Measurements from ENCODE around the gene NCKAP5. TPM values are rescaled to one million over a fixed set of nuclear protein-coding genes. Genes with fewer than 3 reads are reported as not detected.

NCKAP5 gene
- total and polyA plus RNA-seq, 2 of the 8 experiments (the other 6 are each of a cell fraction or from before 2014, with no cell fraction given): 0.27 to 0.86 TPM

DNA sequence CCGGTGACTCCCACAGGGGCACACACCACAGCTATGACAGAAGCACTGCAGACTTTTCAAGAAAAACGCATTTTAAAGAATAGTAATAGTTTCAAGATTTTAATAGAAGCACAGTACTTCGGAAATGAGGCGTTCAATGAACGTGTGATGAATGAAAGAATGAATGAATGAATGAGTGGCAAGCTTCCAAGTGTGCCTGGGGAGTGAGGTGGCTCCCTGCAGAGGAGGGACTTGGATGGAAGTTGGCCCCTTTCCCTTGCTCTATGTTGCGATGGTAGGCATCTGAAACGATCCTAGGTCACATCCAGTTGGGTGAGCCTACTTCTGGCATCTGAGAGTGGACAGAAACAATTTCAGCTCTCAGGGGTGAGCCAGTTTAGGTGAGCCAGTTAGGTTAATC is 65.6 kb downstream of the NCKAP5 start:
- Histone ChIP-seq H4K8ac (ENCODE audit: extremely low read depth, insufficient read depth, low read length) (no peak overlapping the region), H3K9ac (replicated peaks in 1 of 4; ENCODE audit: extremely low read depth in 1 of 4, low read depth in 3 of 4, low read length in 3 of 4) (no peak overlapping the region), H3K79me2 (ENCODE audit: control insufficient read depth in 1 of 2, insufficient read depth in 2 of 2, low read length in 2 of 2) (no peaks in the 10 kb centered on the region), H4K5ac (ENCODE audit: insufficient read length, low read depth, low read length) (no peak overlapping the region), H3K27me3 (replicated peaks in 1 of 4; ENCODE audit: control insufficient read depth in 3 of 4, extremely low read depth in 1 of 4, insufficient read depth in 3 of 4, low read length in 3 of 4) (no peaks in the 10 kb centered on the region), H3K4me2 (ENCODE audit: insufficient read depth in 1 of 2, low read depth in 2 of 2, low read length in 2 of 2) (no peak overlapping the region), H3K9me3 (ENCODE audit: insufficient read depth in 2 of 2, low read depth in 1 of 2, low read length in 1 of 2) (no peaks in the 10 kb centered on the region), H3K4ac (replicated peaks; ENCODE audit: insufficient read length, low read depth, low read length) (no peak overlapping the region), H3K56ac (replicated peaks; ENCODE audit: insufficient read length, low read depth, low read length) (no peak overlapping the region), H3K18ac (ENCODE audit: extremely low read depth, low read length) (no peak overlapping the region), H2BK20ac (ENCODE audit: low read length) (no peak overlapping the region), H2BK5ac (ENCODE audit: low read depth, low read length) (no peak overlapping the region), H3K23ac (ENCODE audit: insufficient read length) (no peak overlapping the region), H2AK5ac (ENCODE audit: low read depth, low read length) (no peak overlapping the region), H2BK12ac (ENCODE audit: low read depth, low read length) (no peak overlapping the region), H2BK15ac (ENCODE audit: low read length) (no peak overlapping the region), H4K20me1 (replicated peaks in 1 of 2; ENCODE audit: control insufficient read depth in 1 of 2, insufficient read depth in 2 of 2, low read length in 2 of 2) (no peaks in the 10 kb centered on the region), H3K27ac (ENCODE audit: low read depth, low read length) (no peak overlapping the region), H4K91ac (replicated peaks; ENCODE audit: insufficient read length, low read length) (no peak overlapping the region), H3K23me2 (ENCODE audit: low read depth, low read length) (no peaks in the 10 kb centered on the region), H2BK120ac (replicated peaks; ENCODE audit: low read depth, low read length) (no peak overlapping the region), H3K14ac (ENCODE audit: insufficient read length) (no peak overlapping the region), H3K36me3 (ENCODE audit: control insufficient read depth in 2 of 4, insufficient read depth in 4 of 4, low read length in 3 of 4) (no peaks in the 10 kb centered on the region), H2AFZ (ENCODE audit: low read length) (no peak overlapping the region), H3K4me1 (replicated peaks in 1 of 4; ENCODE audit: control insufficient read depth in 3 of 4, insufficient read depth in 4 of 4, low read length in 3 of 4) (peaks cover 0 to 5% (median 0%) of the 10 kb centered on the region in 4 experiments; a peak in 1 of 7 replicates), H3K79me1 (ENCODE audit: low read depth, low read length) (no peaks in the 10 kb centered on the region), H3K4me3 (ENCODE audit: extremely low read depth in 1 of 4, insufficient read depth in 2 of 4, low read depth in 3 of 4, low read length in 4 of 4) (no peak overlapping the region)
- CTCF ChIA-PET (ENCODE audit: partially characterized antibody): interaction anchor here (3.9 kb wide), 1 partner anchor 17 kb away, joined by 27 read pairs; no protein-coding TSS in a partner anchor
- DNase-seq (ENCODE audit: low read depth in 1 of 2, low spot score in 2 of 2): no peak
- 97% methylated on average over 7 of the region's 7 CpGs; no CpG with 5 or more reads in 1 of the 2 experiments for WGBS, 2 experiments (ENCODE audit: extremely low coverage in 1 of 2, insufficient coverage in 1 of 2, insufficient read length in 1 of 2, insufficient replicate concordance in 2 of 2, low coverage in 1 of 2, low lambda C conversion rate in 2 of 2, missing lambda C conversion rate in 1 of 2)
- no peak for FAIRE-seq
- POLR2A ChIA-PET (ENCODE audit: partially characterized antibody): no interaction called here
- no peak for TF ChIP-seq CBX5 (IDR thresholded peaks at IDR 0.05; ENCODE audit: low read depth, low read length)
- no peak for TF ChIP-seq SIRT6 (IDR thresholded peaks at IDR 0.05; ENCODE audit: low read length)
- TF ChIP-seq SIX5 (IDR thresholded peaks at IDR 0.05; ENCODE audit: low read depth, low read length): no peak
- no peak for TF ChIP-seq CTBP2 (IDR thresholded peaks at IDR 0.05; ENCODE audit: borderline replicate concordance, insufficient read depth, insufficient read length, low read length)
- TF ChIP-seq HDAC2 (IDR thresholded peaks at IDR 0.05; ENCODE audit: borderline replicate concordance in 1 of 2, low read depth in 2 of 2, low read length in 2 of 2): no peak
- TF ChIP-seq, protein P1, sequence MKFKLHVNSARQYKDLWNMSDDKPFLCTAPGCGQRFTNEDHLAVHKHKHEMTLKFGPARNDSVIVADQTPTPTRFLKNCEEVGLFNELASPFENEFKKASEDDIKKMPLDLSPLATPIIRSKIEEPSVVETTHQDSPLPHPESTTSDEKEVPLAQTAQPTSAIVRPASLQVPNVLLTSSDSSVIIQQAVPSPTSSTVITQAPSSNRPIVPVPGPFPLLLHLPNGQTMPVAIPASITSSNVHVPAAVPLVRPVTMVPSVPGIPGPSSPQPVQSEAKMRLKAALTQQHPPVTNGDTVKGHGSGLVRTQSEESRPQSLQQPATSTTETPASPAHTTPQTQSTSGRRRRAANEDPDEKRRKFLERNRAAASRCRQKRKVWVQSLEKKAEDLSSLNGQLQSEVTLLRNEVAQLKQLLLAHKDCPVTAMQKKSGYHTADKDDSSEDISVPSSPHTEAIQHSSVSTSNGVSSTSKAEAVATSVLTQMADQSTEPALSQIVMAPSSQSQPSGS (IDR thresholded peaks at IDR 0.05; ENCODE audit: low read length): no peak
- no peak for TF ChIP-seq TBP (IDR thresholded peaks at IDR 0.05; ENCODE audit: low read depth, low read length)
